Sigmoid colon (tissue), 4 donors: Measurements from ENCODE around the gene PLK1.
"Not testable (repeated sequence)": the region's sequence is repeated elsewhere in the genome, so short reads cannot be mapped to it uniquely, and the experiment has no call there.

Experiments used
- CTCF ChIP-seq, 4 experiments: fragments of 450-650 bp in 3 of 4; fragments of 200-600 bp in 1 of 4; IDR thresholded peaks; one replicate each; pipeline ENCODE4 v1.5.1; 2016 to 2019; ENCODE audit warnings: antibody characterized with exemption in 4 of 4, mild to moderate bottlenecking in 3 of 4, moderate library complexity in 2 of 4
- POLR2A ChIP-seq, 2 donors: fragments of 450-650 bp; IDR thresholded peaks; one replicate each; pipeline ENCODE4 v1.6.1; 2016; ENCODE audit warnings: antibody characterized with exemption in 2 of 2, mild to moderate bottlenecking in 2 of 2, moderate library complexity in 2 of 2
- POLR2AphosphoS5 ChIP-seq, 4 donors: sonication (generic); formaldehyde crosslinking; IDR thresholded peaks; one replicate each; pipeline ENCODE4 v1.6.1; 2017; ENCODE audit warnings: antibody characterized with exemption in 4 of 4

GRCh38 chr16:23722613-23723240 is 44.0 kb downstream of the PLK1 start:
- TF ChIP-seq CTCF, POLR2A, POLR2AphosphoS5 (IDR thresholded peaks at IDR 0.05): not testable (repeated sequence)
